Keratinocyte (primary cell): ENCODE data around the gene CCDC85B. TPM values are rescaled to one million over a fixed set of nuclear protein-coding genes. Genes with fewer than 3 reads are reported as not detected.
A peak's percentile ranks its signal among the peaks of the same experiment; 100 is the strongest.

Source experiments
- DNase-seq: peaks from one replicate; pipeline ENCODE4 v3.0.0-alpha.2; 2011; ENCODE audit warnings: low read depth, missing footprints, low spot score
- FAIRE-seq: peaks from 2 replicates; lab custom pipeline; 2011; peaks lifted over from hg19 to GRCh38; lab: Jason Lieb, UNC
- H2AFZ ChIP-seq: 2 replicates; pipeline ENCODE4 v1.6.0; 2012; ENCODE audit warnings: low read length, control low read depth, inconsistent platforms; ENCODE audit not compliant: control insufficient read depth
- H3K27ac ChIP-seq: 2 replicates; pipeline ENCODE4 v1.5.1; 2011; ENCODE audit warnings: low read length; ENCODE audit not compliant: control insufficient read depth, insufficient read depth
- H3K27me3 ChIP-seq: 3 replicates; pipeline ENCODE4 v1.6.0; 2011; ENCODE audit warnings: low read length; ENCODE audit not compliant: control insufficient read depth, insufficient read depth; ENCODE audit errors: extremely low read depth
- H3K36me3 ChIP-seq, 2 experiments: 2 replicates in 1 of 2; 3 replicates in 1 of 2; pipeline ENCODE4 v1.5.1; 2011; ENCODE audit warnings: low read length in 2 of 2, mild to moderate bottlenecking in 1 of 2; ENCODE audit not compliant: control insufficient read depth in 2 of 2, insufficient read depth in 2 of 2; ENCODE audit errors: extremely low read depth in 1 of 2
- H3K4me1 ChIP-seq: 3 replicates; pipeline ENCODE4 v1.5.1; 2011; ENCODE audit warnings: low read length; ENCODE audit not compliant: control insufficient read depth, insufficient read depth; ENCODE audit errors: extremely low read depth
- H3K4me2 ChIP-seq: 3 replicates; pipeline ENCODE4 v1.6.0; 2011; ENCODE audit warnings: low read depth, low read length; ENCODE audit not compliant: control insufficient read depth, insufficient read depth; ENCODE audit errors: extremely low read depth
- H3K4me3 ChIP-seq, 3 experiments: fragments of 200-600 bp in 1 of 3; sonication (generic) in 1 of 3; 2 replicates in 2 of 3; 3 replicates in 1 of 3; pipeline ENCODE4 v1.5.1; 2011 to 2016; ENCODE audit warnings: low read length in 3 of 3, mild to moderate bottlenecking in 3 of 3, control low read depth in 2 of 3, inconsistent platforms in 1 of 3, low read depth in 1 of 3, mixed read lengths in 1 of 3, mixed run types in 1 of 3, moderate library complexity in 1 of 3; ENCODE audit not compliant: control insufficient read depth in 2 of 3, insufficient read depth in 2 of 3; ENCODE audit errors: extremely low read depth in 1 of 3
- H3K79me2 ChIP-seq: 2 replicates; pipeline ENCODE4 v1.6.0; 2012; ENCODE audit warnings: low read length; ENCODE audit not compliant: control insufficient read depth, insufficient read depth
- H3K9ac ChIP-seq: 3 replicates; pipeline ENCODE4 v1.6.0; 2011; ENCODE audit warnings: low read length; ENCODE audit not compliant: control insufficient read depth, insufficient read depth; ENCODE audit errors: extremely low read depth
- H3K9me1 ChIP-seq: 3 replicates; pipeline ENCODE4 v1.6.0; 2011; ENCODE audit warnings: low read length; ENCODE audit not compliant: control insufficient read depth, insufficient read depth; ENCODE audit errors: extremely low read depth
- H3K9me3 ChIP-seq: 2 replicates; pipeline ENCODE4 v1.5.1; 2012; ENCODE audit warnings: low read depth, low read length; ENCODE audit not compliant: control insufficient read depth
- H4K20me1 ChIP-seq: 3 replicates; pipeline ENCODE4 v1.6.0; 2011; ENCODE audit warnings: low read length; ENCODE audit not compliant: control insufficient read depth, insufficient read depth; ENCODE audit errors: extremely low read depth
- EZH2 ChIP-seq: IDR thresholded peaks from one replicate; pipeline ENCODE4 v1.6.1; 2012; ENCODE audit warnings: inconsistent platforms, mild to moderate bottlenecking, low read length, moderate library complexity
- dilution Hi-C: fragments of 300-500 bp; cut with MboI; formaldehyde crosslinking; loops from one replicate; pipeline ENCODE4 v1.7.0; 2020; ENCODE audit warnings: low sequenced_read_pairs; ENCODE audit not compliant: extremely low pct_ligation_motif_present
- polyA plus RNA-seq, 5 experiments: library from polyadenylated mRNA; depleted of rRNA in 3 of 5; stranded (reverse) in 3 of 5; stranded (forward) in 1 of 5; unstranded in 1 of 5; fragments of >200 nt; gene quantifications; 1 replicate in 1 of 5; 2 replicates in 3 of 5; 3 replicates in 1 of 5; pipeline versions ENCODE4 v1.2.1 to v1.2.3, GENCODE V29; 2011 to 2012; ENCODE audit warnings: missing spikeins in 2 of 5, low read depth in 1 of 5, low replicate concordance in 1 of 5
- TF ChIP-seq, protein P1 (sequence below), 3 experiments: IDR thresholded peaks in 1 of 3; conservative IDR thresholded peaks in 1 of 3; optimal IDR thresholded peaks in 1 of 3; 2 replicates in 2 of 3; 3 replicates in 1 of 3; pipeline versions ENCODE3 to v1.5.1; 2011; ENCODE audit warnings: low read length in 3 of 3, mild to moderate bottlenecking in 3 of 3, moderate library complexity in 2 of 3, control low read depth in 1 of 3, inconsistent platforms in 1 of 3; ENCODE audit not compliant: insufficient read depth in 2 of 3; ENCODE audit errors: extremely low read depth in 1 of 3

The CCDC85B gene
- polyA plus RNA-seq, 1 donor (not counting 4 experiments of a cell fraction or from before 2014, with no cell fraction given), result 4.1 TPM

DNA sequence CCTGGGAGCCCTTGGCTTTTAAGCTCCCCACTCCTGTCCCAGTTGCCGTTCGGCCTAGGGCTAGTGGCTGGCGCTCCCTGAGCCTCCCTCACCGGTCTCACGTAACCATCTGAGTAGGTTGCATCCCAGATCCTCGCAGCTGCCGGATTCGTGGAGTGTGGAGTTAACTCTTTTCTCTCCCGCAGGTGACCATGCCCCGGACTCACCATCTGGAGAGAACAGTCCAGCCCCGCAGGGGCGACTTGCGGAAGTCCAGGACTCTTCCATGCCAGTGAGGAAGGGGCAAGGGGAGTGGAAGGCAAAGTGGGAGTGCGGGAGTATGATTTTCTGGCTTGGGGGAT, 29.3 kb upstream of the CCDC85B start:
- Histone ChIP-seq H4K20me1 (peaks cover 12% of the 10 kb centered on the region), H3K9me3 (no peaks in the 10 kb centered on the region), H3K4me3 (peak overlapping the region; percentile 83 to 96 (median 91)), H3K4me2 (peak overlapping the region; percentile 92), H3K4me1 (peaks cover 23% of the 10 kb centered on the region), H3K9me1 (peaks cover 5% of the 10 kb centered on the region), H3K9ac (peak overlapping the region; percentile 83), H3K79me2 (peaks cover 47% of the 10 kb centered on the region), H3K27ac (peak overlapping the region; percentile 90), H2AFZ (peak overlapping the region; percentile 79), H3K36me3 (peaks cover 37 to 48% of the 10 kb centered on the region in 2 experiments), H3K27me3 (no peaks in the 10 kb centered on the region)
- no peak for DNase-seq
- TF ChIP-seq, protein P1, sequence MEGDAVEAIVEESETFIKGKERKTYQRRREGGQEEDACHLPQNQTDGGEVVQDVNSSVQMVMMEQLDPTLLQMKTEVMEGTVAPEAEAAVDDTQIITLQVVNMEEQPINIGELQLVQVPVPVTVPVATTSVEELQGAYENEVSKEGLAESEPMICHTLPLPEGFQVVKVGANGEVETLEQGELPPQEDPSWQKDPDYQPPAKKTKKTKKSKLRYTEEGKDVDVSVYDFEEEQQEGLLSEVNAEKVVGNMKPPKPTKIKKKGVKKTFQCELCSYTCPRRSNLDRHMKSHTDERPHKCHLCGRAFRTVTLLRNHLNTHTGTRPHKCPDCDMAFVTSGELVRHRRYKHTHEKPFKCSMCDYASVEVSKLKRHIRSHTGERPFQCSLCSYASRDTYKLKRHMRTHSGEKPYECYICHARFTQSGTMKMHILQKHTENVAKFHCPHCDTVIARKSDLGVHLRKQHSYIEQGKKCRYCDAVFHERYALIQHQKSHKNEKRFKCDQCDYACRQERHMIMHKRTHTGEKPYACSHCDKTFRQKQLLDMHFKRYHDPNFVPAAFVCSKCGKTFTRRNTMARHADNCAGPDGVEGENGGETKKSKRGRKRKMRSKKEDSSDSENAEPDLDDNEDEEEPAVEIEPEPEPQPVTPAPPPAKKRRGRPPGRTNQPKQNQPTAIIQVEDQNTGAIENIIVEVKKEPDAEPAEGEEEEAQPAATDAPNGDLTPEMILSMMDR (optimal IDR thresholded peaks at IDR 0.05 in 1 of 3, IDR thresholded peaks at IDR 0.05 in 1 of 3, conservative IDR thresholded peaks at IDR 0.05 in 1 of 3; ENCODE audit: extremely low read depth in 1 of 3, insufficient read depth in 2 of 3, low read length in 3 of 3), result no peak
- TF ChIP-seq EZH2, result no peak
- dilution Hi-C loops, result no loop called here
- FAIRE-seq, result no peak

DNA sequence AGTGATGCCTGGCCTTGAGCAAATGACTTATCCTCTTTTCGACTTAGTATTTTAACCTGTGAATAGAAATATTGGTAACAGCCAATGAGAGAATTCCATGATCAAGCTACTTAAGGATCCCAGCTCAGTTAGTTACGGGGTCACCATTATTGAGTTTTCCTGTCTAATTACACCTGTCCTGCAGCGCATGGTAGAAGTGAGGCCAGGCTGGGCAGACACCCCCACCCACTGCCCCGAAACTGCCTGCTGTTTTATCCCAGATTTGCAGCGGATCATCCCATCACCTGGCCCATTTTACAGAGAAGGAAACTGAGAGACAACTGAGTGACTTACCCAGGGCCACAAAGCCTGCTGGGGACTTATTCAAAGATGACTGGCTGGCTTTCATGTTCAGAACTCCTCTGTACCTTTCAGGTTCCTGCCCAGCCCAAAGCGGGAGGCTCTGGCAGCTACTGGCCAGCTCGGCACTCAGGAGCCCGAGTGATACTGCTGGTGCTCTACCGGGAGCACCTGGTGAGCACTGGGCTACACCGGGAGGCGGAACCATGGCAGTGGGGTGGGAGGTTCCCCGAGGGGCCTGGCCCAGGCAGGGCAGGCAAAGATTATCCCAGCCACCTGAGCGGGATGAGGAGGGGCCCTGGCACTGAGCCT, 28.8 kb upstream of the CCDC85B start:
- Histone ChIP-seq H3K36me3 (peaks cover 32 to 45% of the 10 kb centered on the region in 2 experiments), H2AFZ (no peak overlapping the region), H3K4me1 (peaks cover 18% of the 10 kb centered on the region), H3K27ac (peak overlapping the region; percentile 90), H3K9ac (peak overlapping the region; percentile 83), H3K27me3 (no peaks in the 10 kb centered on the region), H3K4me2 (peak overlapping the region; percentile 92), H3K79me2 (peaks cover 42% of the 10 kb centered on the region), H4K20me1 (peaks cover 7% of the 10 kb centered on the region), H3K4me3 (peak overlapping the region; percentile 83 to 96 (median 91)), H3K9me1 (no peaks in the 10 kb centered on the region), H3K9me3 (no peaks in the 10 kb centered on the region)
- DNase-seq (no peak), FAIRE-seq (no peak)
- no peak for TF ChIP-seq EZH2
- TF ChIP-seq, protein P1 (optimal IDR thresholded peaks at IDR 0.05 in 1 of 3, IDR thresholded peaks at IDR 0.05 in 1 of 3, conservative IDR thresholded peaks at IDR 0.05 in 1 of 3; ENCODE audit: extremely low read depth in 1 of 3, insufficient read depth in 2 of 3, low read length in 3 of 3), result no peak
- dilution Hi-C loops, result no loop called here
